Cardiac muscle cell (in vitro differentiated cells and primary cell): Measurements from ENCODE around the gene ZNF616. TPM values are rescaled to one million over a fixed set of nuclear protein-coding genes. Genes with fewer than 3 reads are reported as not detected.

Source experiments
- DNase-seq, 2 donors: peaks; one replicate each; pipeline versions ENCODE4 v3.0.0 to v3.0.0-alpha.2; 2010 to 2017; ENCODE audit warnings: low read depth in 1 of 2, low spot score in 1 of 2
- H3K27ac ChIP-seq: fragments of 200-600 bp; sonication (generic); 2 replicates; pipeline ENCODE4 v1.5.1; 2016
- H3K27me3 ChIP-seq: fragments of 200-600 bp; sonication (generic); 2 replicates; pipeline ENCODE4 v1.6.0; 2016; ENCODE audit warnings: control low read depth
- H3K36me3 ChIP-seq: fragments of 200-600 bp; sonication (generic); 2 replicates; pipeline ENCODE4 v1.5.1; 2016; ENCODE audit warnings: control low read depth
- H3K4me1 ChIP-seq: fragments of 200-600 bp; sonication (generic); 2 replicates; pipeline ENCODE4 v1.8.1; 2017; ENCODE audit warnings: low read depth, mild to moderate bottlenecking, mixed run types
- H3K4me3 ChIP-seq: fragments of 200-600 bp; sonication (generic); 2 replicates; pipeline ENCODE4 v1.5.1; 2016; ENCODE audit warnings: mild to moderate bottlenecking
- H3K9me3 ChIP-seq: fragments of 200-600 bp; sonication (generic); 2 replicates; pipeline ENCODE4 v1.5.1; 2017; ENCODE audit warnings: low read depth, mild to moderate bottlenecking, control low read depth
- CTCF ChIP-seq: IDR thresholded peaks from 2 replicates; pipeline ENCODE4 v1.5.1; 2012; ENCODE audit warnings: low read depth, mild to moderate bottlenecking, low read length
- polyA plus RNA-seq: library from polyadenylated mRNA; unstranded; fragments of >200 nt; fragmentation: Nextera tagmentation; extraction: Ambion mirVana; gene quantifications from 2 replicates; pipeline ENCODE4 v1.2.1, GENCODE V29; 2016
- total RNA-seq: library from RNA; depleted of rRNA; stranded (reverse); fragments of >200 nt; gene quantifications from 2 replicates; pipeline ENCODE4 v1.2.3, GENCODE V29; 2016

ZNF616 gene
- total and polyA plus RNA-seq, 2 experiments from 2014 or later, result 7.7 to 11.9 TPM

- Histone ChIP-seq H3K27me3 (no peaks in the 10 kb centered on the region), H3K4me1 (no peaks in the 10 kb centered on the region), H3K4me3 (no peak overlapping the region), H3K36me3 (peaks cover 15% of the 10 kb centered on the region), H3K9me3 (no peaks in the 10 kb centered on the region), H3K27ac (no peak overlapping the region)
- TF ChIP-seq CTCF, result no peak
- DNase-seq, result peak in 1 of 2 donors; percentile 69
Observed at GRCh38 chr19:52086481-52086880, 53.3 kb downstream of the ZNF616 start.

DNA sequence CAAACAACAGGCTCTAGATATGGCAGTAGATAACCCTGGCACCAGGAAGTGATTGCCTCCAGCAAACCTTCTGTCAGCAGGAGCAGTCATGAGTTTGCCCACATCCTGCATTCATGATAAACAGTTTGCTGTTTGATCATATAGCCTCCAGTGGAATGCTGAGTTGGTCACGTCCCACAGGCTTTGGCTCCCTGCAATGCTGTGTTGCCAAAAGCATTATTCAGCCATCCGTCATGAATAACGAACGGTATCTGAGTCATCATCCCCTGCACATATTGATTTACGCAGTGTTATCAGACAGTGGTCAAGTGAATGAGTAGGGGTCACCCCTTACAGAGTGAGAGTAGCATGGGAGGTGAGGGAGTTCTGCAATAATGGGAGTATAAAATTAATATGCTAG is 69.2 kb downstream of the ZNF616 start:
- Histone ChIP-seq H3K36me3 (peaks cover 29% of the 10 kb centered on the region), H3K27ac (no peak overlapping the region), H3K27me3 (no peaks in the 10 kb centered on the region), H3K4me3 (no peak overlapping the region), H3K9me3 (peaks cover 5% of the 10 kb centered on the region), H3K4me1 (no peaks in the 10 kb centered on the region)
- DNase-seq, result peak in 1 of 2 donors; percentile 74
- TF ChIP-seq CTCF, result no peak

DNA sequence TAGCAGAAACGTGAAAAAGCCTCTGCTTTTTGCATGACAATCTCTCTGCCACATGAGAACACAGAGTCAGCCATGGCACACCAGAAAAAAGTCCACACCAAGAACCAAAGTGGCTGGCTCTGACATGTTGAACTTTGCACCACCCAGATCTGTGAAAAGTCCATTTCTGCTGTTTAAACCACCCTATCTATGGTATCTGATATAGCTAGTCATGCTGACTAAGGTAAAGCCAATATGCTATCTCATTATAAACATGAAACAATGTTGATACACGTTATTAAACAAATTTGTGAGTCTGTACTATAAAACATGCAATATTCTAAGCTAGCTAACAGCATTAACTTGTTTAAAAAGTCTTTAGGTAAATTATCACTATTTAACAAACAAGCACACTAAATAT is 70.1 kb downstream of the ZNF616 start:
- TF ChIP-seq CTCF, result no peak
- H3K9me3 ChIP-seq, result peaks cover 12% of the 10 kb centered on the region
- no peaks in the 10 kb centered on the region for H3K4me1 ChIP-seq
- DNase-seq, result no peak
- peaks cover 29% of the 10 kb centered on the region for H3K36me3 ChIP-seq
- H3K27me3 ChIP-seq, result no peaks in the 10 kb centered on the region
- H3K27ac ChIP-seq, result no peak overlapping the region
- no peak overlapping the region for H3K4me3 ChIP-seq

- Histone ChIP-seq H3K9me3 (peaks cover 15% of the 10 kb centered on the region), H3K4me3 (no peak overlapping the region)
- no peak for DNase-seq
Observed at GRCh38 chr19:52066258-52066863, 73.4 kb downstream of the ZNF616 start.

GRCh38 chr19:52065399-52065798 is 74.3 kb downstream of the ZNF616 start:
- H3K36me3 ChIP-seq, result peaks cover 20% of the 10 kb centered on the region
- no peak overlapping the region for H3K4me3 ChIP-seq
- H3K9me3 ChIP-seq, result peaks cover 15% of the 10 kb centered on the region
- TF ChIP-seq CTCF, result no peak
- no peak for DNase-seq
- H3K27ac ChIP-seq, result no peak overlapping the region
- H3K27me3 ChIP-seq, result no peaks in the 10 kb centered on the region
- H3K4me1 ChIP-seq, result no peaks in the 10 kb centered on the region

More at GRCh38 chr19:52066258-52066863, 73.4 kb downstream of the ZNF616 start:
- no peaks in the 10 kb centered on the region for H3K27me3 ChIP-seq
- H3K27ac ChIP-seq, result no peak overlapping the region
- H3K36me3 ChIP-seq, result peaks cover 25% of the 10 kb centered on the region
- TF ChIP-seq CTCF, result no peak
- no peaks in the 10 kb centered on the region for H3K4me1 ChIP-seq

Other genes with a start within 250 kb of the ZNF616 start
- 17.3 and 26.3 TPM in 2 replicates for gene ZNF649, start 234.9 kb downstream of the ZNF616 start, total RNA-seq
- gene ZNF649, start 234.9 kb downstream of the ZNF616 start, polyA plus RNA-seq, result 17.4 and 18.1 TPM in 2 replicates
- gene ZNF613, start 212.5 kb downstream of the ZNF616 start, total RNA-seq, result 7.1 and 14.4 TPM in 2 replicates
- 9.3 and 11.6 TPM in 2 replicates for gene ZNF613, start 212.5 kb downstream of the ZNF616 start, polyA plus RNA-seq
- gene ZNF350, start 153.1 kb downstream of the ZNF616 start, total RNA-seq, result 7.4 and 10.4 TPM in 2 replicates
- 9.2 and 12.0 TPM in 2 replicates for gene ZNF350, start 153.1 kb downstream of the ZNF616 start, polyA plus RNA-seq
- gene ZNF615, start 131.7 kb downstream of the ZNF616 start, total RNA-seq, result 7.9 and 11.7 TPM in 2 replicates
- gene ZNF615, start 131.7 kb downstream of the ZNF616 start, polyA plus RNA-seq, result 5.8 and 9.4 TPM in 2 replicates
- 13.0 and 13.3 TPM in 2 replicates for gene ZNF614, start 111.6 kb downstream of the ZNF616 start, total RNA-seq
- 11.6 and 16.7 TPM in 2 replicates for gene ZNF614, start 111.6 kb downstream of the ZNF616 start, polyA plus RNA-seq
- gene ZNF432, start 91.1 kb downstream of the ZNF616 start, total RNA-seq, result 13.9 and 16.0 TPM in 2 replicates
- 9.7 and 11.9 TPM in 2 replicates for gene ZNF432, start 91.1 kb downstream of the ZNF616 start, polyA plus RNA-seq
- 14.4 and 17.7 TPM in 2 replicates for gene ZNF841, start 44.2 kb downstream of the ZNF616 start, total RNA-seq
- gene ZNF841, start 44.2 kb downstream of the ZNF616 start, polyA plus RNA-seq, result 2.9 and 7.7 TPM in 2 replicates
- 9.4 and 13.1 TPM in 2 replicates for gene ZNF836, start 31.7 kb upstream of the ZNF616 start, total RNA-seq
- gene ZNF836, start 31.7 kb upstream of the ZNF616 start, polyA plus RNA-seq, result 7.3 and 10.8 TPM in 2 replicates
- 641 and 821 TPM in 2 replicates for gene PPP2R1A, start 50.1 kb upstream of the ZNF616 start, total RNA-seq
- gene PPP2R1A, start 50.1 kb upstream of the ZNF616 start, polyA plus RNA-seq, result 724 and 813 TPM in 2 replicates
- 8.4 and 10.9 TPM in 2 replicates for gene ZNF766, start 129.6 kb upstream of the ZNF616 start, total RNA-seq
- gene ZNF766, start 129.6 kb upstream of the ZNF616 start, polyA plus RNA-seq, result 26.5 and 27.9 TPM in 2 replicates
- gene ZNF480, start 157.2 kb upstream of the ZNF616 start, total RNA-seq, result 13.6 and 19.0 TPM in 2 replicates
- 20.6 and 24.7 TPM in 2 replicates for gene ZNF480, start 157.2 kb upstream of the ZNF616 start, polyA plus RNA-seq
- gene ZNF610, start 196.3 kb upstream of the ZNF616 start, total RNA-seq, result 11.5 and 14.3 TPM in 2 replicates
- 15.7 and 23.7 TPM in 2 replicates for gene ZNF610, start 196.3 kb upstream of the ZNF616 start, polyA plus RNA-seq
- 20.9 and 25.3 TPM in 2 replicates for gene ZNF880, start 230.0 kb upstream of the ZNF616 start, total RNA-seq
- 19.5 and 24.7 TPM in 2 replicates for gene ZNF880, start 230.0 kb upstream of the ZNF616 start, polyA plus RNA-seq